ENCODE measurements around the gene MCRS1.

The MCRS1 gene

GRCh38 chr12:49555631-49556390 is 12.1 kb downstream of the MCRS1 start:
- no peak for DNase-seq (ENCODE audit: low read depth in 2 of 2)

GRCh38 chr12:49554266-49554665 is 13.7 kb downstream of the MCRS1 start:
- DNase-seq (ENCODE audit: low read depth in 2 of 2), result no peak

GRCh38 chr12:49553512-49554088 is 14.3 kb downstream of the MCRS1 start:
- DNase-seq (ENCODE audit: low read depth in 2 of 2), result no peak

GRCh38 chr12:49552899-49553298 is 15.0 kb downstream of the MCRS1 start:
- no peak for DNase-seq (ENCODE audit: low read depth in 2 of 2)

- no peak for DNase-seq (ENCODE audit: low read depth in 2 of 2)
These were observed 15.5 kb downstream of the MCRS1 start for GRCh38 chr12:49552425-49552824.

- no peak for DNase-seq (ENCODE audit: low read depth in 2 of 2)
These were observed 15.9 kb downstream of the MCRS1 start for GRCh38 chr12:49552014-49552413.

GRCh38 chr12:49550693-49551252 is 17.2 kb downstream of the MCRS1 start:
- DNase-seq (ENCODE audit: low read depth in 2 of 2), result no peak

- no peak for DNase-seq (ENCODE audit: low read depth in 2 of 2)
These were observed 17.9 kb downstream of the MCRS1 start for GRCh38 chr12:49549735-49550692.

- no peak for DNase-seq (ENCODE audit: low read depth in 2 of 2)
These were observed 18.9 kb downstream of the MCRS1 start for GRCh38 chr12:49548822-49549648.

- DNase-seq (ENCODE audit: low read depth in 2 of 2), result no peak
These were observed 19.5 kb downstream of the MCRS1 start for GRCh38 chr12:49548481-49548821.

GRCh38 chr12:49547090-49547690 is 20.8 kb downstream of the MCRS1 start:
- DNase-seq (ENCODE audit: low read depth in 2 of 2), result no peak

GRCh38 chr12:49546481-49546880 is 21.5 kb downstream of the MCRS1 start:
- no peak for DNase-seq (ENCODE audit: low read depth in 2 of 2)

- no peak for DNase-seq (ENCODE audit: low read depth in 2 of 2)
These were observed 22.1 kb downstream of the MCRS1 start for GRCh38 chr12:49545815-49546214.

GRCh38 chr12:49543914-49544815 is 23.8 kb downstream of the MCRS1 start:
- DNase-seq (ENCODE audit: low read depth in 2 of 2), result no peak

GRCh38 chr12:49543221-49543913 is 24.6 kb downstream of the MCRS1 start:
- DNase-seq (ENCODE audit: low read depth in 2 of 2), result no peak

GRCh38 chr12:49542592-49543160 is 25.3 kb downstream of the MCRS1 start:
- DNase-seq (ENCODE audit: low read depth in 2 of 2), result no peak

GRCh38 chr12:49541911-49542505 is 25.9 kb downstream of the MCRS1 start:
- DNase-seq (ENCODE audit: low read depth in 2 of 2), result no peak

- no peak for DNase-seq (ENCODE audit: low read depth in 2 of 2)
These were observed 26.6 kb downstream of the MCRS1 start for GRCh38 chr12:49541140-49541861.
